K562 (cell line): ENCODE results near the gene TMEM61. TPM values are rescaled to one million over a fixed set of nuclear protein-coding genes. Genes with fewer than 3 reads are reported as not detected.
A peak's percentile ranks its signal among the peaks of the same experiment; 100 is the strongest.

ENCODE experiments used
- ATAC-seq: fragments of 200-7000 bp; cut with Tn5 transposase; 3 replicates; pipeline ENCODE4 v1.9.1; 2020; ENCODE audit warnings: moderate library complexity
- BruUV-seq: library from RNA; stranded (reverse); fragments of 400-500 nt; replicated peaks from 2 replicates; lab custom pipeline; 2021; lab: Mats Ljungman, UMichigan
- CTCF ChIA-PET: fragments of 300-600 bp; formaldehyde crosslinking; extraction: SDS; loops from one replicate; lab custom pipeline; 2021; ENCODE audit warnings: low intra/inter-chr PET ratio; lab: Yijun Ruan, JAX
- POLR2A ChIA-PET: fragments of 300-600, 350-650 bp; sonication (Branson Sonifier 250); formaldehyde crosslinking; extraction: SDS; loops from one replicate; lab custom pipeline; 2021; ENCODE audit warnings: antibody characterized with exemption, inconsistent platforms; lab: Yijun Ruan, JAX
- DNase-seq, 4 experiments: peaks; one replicate each; pipeline versions ENCODE4 v3.0.0 to v3.0.0-alpha.2; 2011 to 2018; ENCODE audit warnings: low spot score in 3 of 4, mixed read lengths in 3 of 4; ENCODE audit errors: extremely low read depth in 1 of 4
- FAIRE-seq: peaks from 2 replicates; lab custom pipeline; 2011; peaks lifted over from hg19 to GRCh38; lab: Jason Lieb, UNC
- H2AFZ ChIP-seq: 2 replicates; pipeline ENCODE4 v1.6.0; 2011; ENCODE audit warnings: low read depth, low read length, control low read depth, inconsistent platforms
- H3K27ac ChIP-seq: fragments of 200-600 bp; 3 replicates; pipeline ENCODE4 v1.8.0; 2011; ENCODE audit warnings: low read depth, mild to moderate bottlenecking, control low read depth, inconsistent platforms, low read length, moderate library complexity, mixed read lengths; ENCODE audit errors: extremely low read depth
- H3K27me3 ChIP-seq, 2 experiments: fragments of 300-600 bp in 1 of 2; 2 replicates in 1 of 2; 3 replicates in 1 of 2; pipeline versions ENCODE4 v1.6.0 to v1.8.0; 2011; ENCODE audit warnings: inconsistent platforms in 2 of 2, low read length in 2 of 2, mild to moderate bottlenecking in 1 of 2, mixed read lengths in 1 of 2, moderate library complexity in 1 of 2; ENCODE audit not compliant: control insufficient read depth in 2 of 2, insufficient read depth in 2 of 2
- H3K36me3 ChIP-seq: fragments of 300-600 bp; 3 replicates; pipeline ENCODE4 v1.8.0; 2011; ENCODE audit warnings: mild to moderate bottlenecking, low read length, inconsistent platforms; ENCODE audit not compliant: control insufficient read depth, insufficient read depth
- H3K4me1 ChIP-seq, 2 experiments: fragments of 200-600 bp in 1 of 2; replicated peaks in 1 of 2; 2 replicates in 1 of 2; 3 replicates in 1 of 2; pipeline versions ENCODE4 v1.5.1 to v1.8.0; 2011; ENCODE audit warnings: inconsistent platforms in 2 of 2, low read length in 2 of 2, mild to moderate bottlenecking in 1 of 2, mixed read lengths in 1 of 2, moderate library complexity in 1 of 2; ENCODE audit not compliant: control insufficient read depth in 2 of 2, insufficient read depth in 2 of 2
- H3K4me2 ChIP-seq: 2 replicates; pipeline ENCODE4 v1.6.1; 2011; ENCODE audit warnings: low read length, control low read depth, inconsistent platforms, mixed read lengths; ENCODE audit not compliant: insufficient read depth
- H3K4me3 ChIP-seq: fragments of 200-600 bp; sonication (generic), shearing (Covaris generic); 2 replicates; pipeline ENCODE4 v1.5.1; 2016; ENCODE audit warnings: control low read depth, inconsistent platforms
- H3K79me2 ChIP-seq: fragments of 200-600 bp; 3 replicates; pipeline ENCODE4 v1.8.0; 2011; ENCODE audit warnings: low read length, inconsistent platforms; ENCODE audit not compliant: control insufficient read depth, insufficient read depth
- H3K9ac ChIP-seq, 2 experiments: 2 replicates each; pipeline versions ENCODE4 v1.6.0 to v1.6.1; 2011; ENCODE audit warnings: low read depth in 2 of 2, low read length in 2 of 2, control low read depth in 1 of 2, inconsistent platforms in 1 of 2, mild to moderate bottlenecking in 1 of 2, mixed read lengths in 1 of 2; ENCODE audit not compliant: insufficient read depth in 1 of 2
- H3K9me1 ChIP-seq: one replicate; pipeline ENCODE4 v1.6.0; 2011; ENCODE audit warnings: inconsistent platforms, mild to moderate bottlenecking, low read length, moderate library complexity; ENCODE audit not compliant: control insufficient read depth, insufficient read depth
- H3K9me3 ChIP-seq: replicated peaks from 2 replicates; pipeline ENCODE4 v1.5.1; 2011; ENCODE audit warnings: low read depth, low read length, inconsistent platforms; ENCODE audit not compliant: control insufficient read depth, insufficient read depth
- H4K20me1 ChIP-seq: replicated peaks from 2 replicates; pipeline ENCODE4 v1.6.1; 2011; ENCODE audit warnings: low read length, inconsistent platforms, mixed read lengths; ENCODE audit not compliant: control insufficient read depth, insufficient read depth
- L3MBTL2 ChIP-seq: fragments of 450-650 bp; IDR thresholded peaks from 2 replicates; pipeline ENCODE4 v1.6.1; 2016; ENCODE audit warnings: mild to moderate bottlenecking, moderate library complexity
- SPI1 ChIP-seq: IDR thresholded peaks from 2 replicates; pipeline ENCODE4 v1.6.1; 2011; ENCODE audit warnings: low read depth, low read length, control low read depth, borderline replicate concordance
- WGBS: fragments of 100-300 bp; shearing (Covaris generic); methylation state at CpG from one replicate; pipeline ENCODE4 v1.1.6; 2016; ENCODE audit warnings: low coverage, mixed read lengths; ENCODE audit not compliant: insufficient coverage; ENCODE audit errors: missing lambda C conversion rate; 5-methylcytosine and 5-hydroxymethylcytosine counted together
- in situ Hi-C: fragments of 300-500 bp; cut with MboI; formaldehyde crosslinking; loops from 4 replicates; pipeline ENCODE4 v1.15.0; 2018; ENCODE audit warnings: inconsistent platforms, mixed read lengths
- intact Hi-C: fragments of 100-400 bp; cut with micrococcal nuclease; formaldehyde crosslinking; loops from 2 replicates; pipeline ENCODE4 v1.14.2; 2022
- polyA plus RNA-seq, 8 experiments: library from polyadenylated mRNA; depleted of rRNA in 4 of 8; stranded (reverse) in 5 of 8; unstranded in 3 of 8; fragments of >200 nt; fragmentation: Nextera tagmentation in 2 of 8; fragmentation: Illumina TruSeq in 1 of 8; extraction: Ambion mirVana in 2 of 8; extraction: Trizol in 1 of 8; gene quantifications; 2 replicates each; pipeline versions ENCODE4 v1.2.1 to v1.2.3, GENCODE V29; 2011 to 2014; ENCODE audit warnings: inconsistent platforms in 1 of 8, missing spikeins in 1 of 8
- total RNA-seq, 7 experiments: library from RNA; depleted of rRNA in 6 of 7; stranded (reverse); fragments of >200 nt in 6 of 7; fragmentation: Illumina TruSeq in 2 of 7; extraction: Trizol in 2 of 7; gene quantifications; 2 replicates each; pipeline versions ENCODE4 v1.2.1 to v1.2.3, GENCODE V29; 2011 to 2021; ENCODE audit warnings: low replicate concordance in 1 of 7
- TF ChIP-seq, protein P1 (sequence below): fragments of 450-650 bp; formaldehyde crosslinking; IDR thresholded peaks from 2 replicates; pipeline ENCODE4 v1.4.0; 2020; ENCODE audit warnings: mild to moderate bottlenecking, moderate library complexity
- TF ChIP-seq, protein P2 (sequence below), 2 experiments: fragments of 450-650 bp; IDR thresholded peaks; 2 replicates each; pipeline ENCODE4 v1.6.1; 2016; ENCODE audit warnings: mild to moderate bottlenecking in 2 of 2, borderline replicate concordance in 1 of 2, low read depth in 1 of 2, moderate library complexity in 1 of 2

The TMEM61 gene
- total and polyA plus RNA-seq, 9 of the 15 experiments (the other 6 are each of a cell fraction or from before 2014, with no cell fraction given): not detected

DNA sequence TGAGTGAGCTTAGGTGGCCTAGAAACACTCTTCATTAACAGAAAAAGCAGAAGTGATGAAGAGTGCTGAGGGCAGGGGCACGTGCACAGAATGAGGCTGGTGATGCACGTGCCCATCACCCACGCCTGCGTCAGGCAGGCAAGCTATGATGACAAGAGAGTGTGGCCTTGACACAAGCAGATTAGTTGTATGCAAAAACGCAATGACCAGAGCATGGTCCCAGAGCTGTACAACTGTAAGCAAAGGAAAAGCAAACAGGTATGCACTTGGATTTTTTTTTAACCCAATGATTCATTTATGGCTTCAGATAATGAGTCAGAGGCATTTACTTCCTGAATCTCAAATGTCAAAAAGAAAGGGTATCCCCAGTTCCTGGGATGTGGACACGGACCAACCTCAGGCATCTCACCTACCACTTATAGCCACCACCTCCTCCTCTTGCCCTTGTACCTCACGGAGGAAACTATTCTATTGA is 9.1 kb upstream of the TMEM61 start:
- Histone ChIP-seq H3K9me1 (no peaks in the 10 kb centered on the region), H3K27me3 (peaks cover 17 to 54% of the 10 kb centered on the region in 2 experiments), H3K9ac (no peak overlapping the region), H3K9me3 (no peaks in the 10 kb centered on the region), H3K4me2 (no peak overlapping the region), H3K27ac (no peak overlapping the region), H4K20me1 (no peaks in the 10 kb centered on the region), H3K36me3 (no peaks in the 10 kb centered on the region), H3K79me2 (no peaks in the 10 kb centered on the region), H2AFZ (no peak overlapping the region), H3K4me3 (no peak overlapping the region), H3K4me1 (peaks cover 0 to 4% of the 10 kb centered on the region in 2 experiments; a peak in 1 of 5 replicates)
- in situ Hi-C loops (no loop called here), intact Hi-C loops (no loop called here)
- CTCF ChIA-PET: no interaction called here
- WGBS: 0% methylated on average over 7 of the region's 7 CpGs
- no peak for ATAC-seq
- no peak for FAIRE-seq
- BruUV-seq: no TSS peak
- no peak for DNase-seq
- POLR2A ChIA-PET: interaction anchor here (0.5 to 1.1 kb wide), 2 partner anchors 19 to 837 kb away, joined by 3 read pairs; no protein-coding TSS in a partner anchor
- TF ChIP-seq L3MBTL2 (0 out of 2 replicates have a peak, but pooled peaks have one; percentile 33), SPI1 (peak; percentile 72; the same call in 1 of the 2 replicates)
- TF ChIP-seq, protein P1, sequence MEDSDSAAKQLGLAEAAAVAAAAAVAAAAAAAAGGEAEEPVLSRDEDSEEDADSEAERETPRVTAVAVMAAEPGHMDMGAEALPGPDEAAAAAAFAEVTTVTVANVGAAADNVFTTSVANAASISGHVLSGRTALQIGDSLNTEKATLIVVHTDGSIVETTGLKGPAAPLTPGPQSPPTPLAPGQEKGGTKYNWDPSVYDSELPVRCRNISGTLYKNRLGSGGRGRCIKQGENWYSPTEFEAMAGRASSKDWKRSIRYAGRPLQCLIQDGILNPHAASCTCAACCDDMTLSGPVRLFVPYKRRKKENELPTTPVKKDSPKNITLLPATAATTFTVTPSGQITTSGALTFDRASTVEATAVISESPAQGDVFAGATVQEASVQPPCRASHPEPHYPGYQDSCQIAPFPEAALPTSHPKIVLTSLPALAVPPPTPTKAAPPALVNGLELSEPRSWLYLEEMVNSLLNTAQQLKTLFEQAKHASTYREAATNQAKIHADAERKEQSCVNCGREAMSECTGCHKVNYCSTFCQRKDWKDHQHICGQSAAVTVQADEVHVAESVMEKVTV (CRISPR knock-in tag): no peak
- TF ChIP-seq, protein P2, sequence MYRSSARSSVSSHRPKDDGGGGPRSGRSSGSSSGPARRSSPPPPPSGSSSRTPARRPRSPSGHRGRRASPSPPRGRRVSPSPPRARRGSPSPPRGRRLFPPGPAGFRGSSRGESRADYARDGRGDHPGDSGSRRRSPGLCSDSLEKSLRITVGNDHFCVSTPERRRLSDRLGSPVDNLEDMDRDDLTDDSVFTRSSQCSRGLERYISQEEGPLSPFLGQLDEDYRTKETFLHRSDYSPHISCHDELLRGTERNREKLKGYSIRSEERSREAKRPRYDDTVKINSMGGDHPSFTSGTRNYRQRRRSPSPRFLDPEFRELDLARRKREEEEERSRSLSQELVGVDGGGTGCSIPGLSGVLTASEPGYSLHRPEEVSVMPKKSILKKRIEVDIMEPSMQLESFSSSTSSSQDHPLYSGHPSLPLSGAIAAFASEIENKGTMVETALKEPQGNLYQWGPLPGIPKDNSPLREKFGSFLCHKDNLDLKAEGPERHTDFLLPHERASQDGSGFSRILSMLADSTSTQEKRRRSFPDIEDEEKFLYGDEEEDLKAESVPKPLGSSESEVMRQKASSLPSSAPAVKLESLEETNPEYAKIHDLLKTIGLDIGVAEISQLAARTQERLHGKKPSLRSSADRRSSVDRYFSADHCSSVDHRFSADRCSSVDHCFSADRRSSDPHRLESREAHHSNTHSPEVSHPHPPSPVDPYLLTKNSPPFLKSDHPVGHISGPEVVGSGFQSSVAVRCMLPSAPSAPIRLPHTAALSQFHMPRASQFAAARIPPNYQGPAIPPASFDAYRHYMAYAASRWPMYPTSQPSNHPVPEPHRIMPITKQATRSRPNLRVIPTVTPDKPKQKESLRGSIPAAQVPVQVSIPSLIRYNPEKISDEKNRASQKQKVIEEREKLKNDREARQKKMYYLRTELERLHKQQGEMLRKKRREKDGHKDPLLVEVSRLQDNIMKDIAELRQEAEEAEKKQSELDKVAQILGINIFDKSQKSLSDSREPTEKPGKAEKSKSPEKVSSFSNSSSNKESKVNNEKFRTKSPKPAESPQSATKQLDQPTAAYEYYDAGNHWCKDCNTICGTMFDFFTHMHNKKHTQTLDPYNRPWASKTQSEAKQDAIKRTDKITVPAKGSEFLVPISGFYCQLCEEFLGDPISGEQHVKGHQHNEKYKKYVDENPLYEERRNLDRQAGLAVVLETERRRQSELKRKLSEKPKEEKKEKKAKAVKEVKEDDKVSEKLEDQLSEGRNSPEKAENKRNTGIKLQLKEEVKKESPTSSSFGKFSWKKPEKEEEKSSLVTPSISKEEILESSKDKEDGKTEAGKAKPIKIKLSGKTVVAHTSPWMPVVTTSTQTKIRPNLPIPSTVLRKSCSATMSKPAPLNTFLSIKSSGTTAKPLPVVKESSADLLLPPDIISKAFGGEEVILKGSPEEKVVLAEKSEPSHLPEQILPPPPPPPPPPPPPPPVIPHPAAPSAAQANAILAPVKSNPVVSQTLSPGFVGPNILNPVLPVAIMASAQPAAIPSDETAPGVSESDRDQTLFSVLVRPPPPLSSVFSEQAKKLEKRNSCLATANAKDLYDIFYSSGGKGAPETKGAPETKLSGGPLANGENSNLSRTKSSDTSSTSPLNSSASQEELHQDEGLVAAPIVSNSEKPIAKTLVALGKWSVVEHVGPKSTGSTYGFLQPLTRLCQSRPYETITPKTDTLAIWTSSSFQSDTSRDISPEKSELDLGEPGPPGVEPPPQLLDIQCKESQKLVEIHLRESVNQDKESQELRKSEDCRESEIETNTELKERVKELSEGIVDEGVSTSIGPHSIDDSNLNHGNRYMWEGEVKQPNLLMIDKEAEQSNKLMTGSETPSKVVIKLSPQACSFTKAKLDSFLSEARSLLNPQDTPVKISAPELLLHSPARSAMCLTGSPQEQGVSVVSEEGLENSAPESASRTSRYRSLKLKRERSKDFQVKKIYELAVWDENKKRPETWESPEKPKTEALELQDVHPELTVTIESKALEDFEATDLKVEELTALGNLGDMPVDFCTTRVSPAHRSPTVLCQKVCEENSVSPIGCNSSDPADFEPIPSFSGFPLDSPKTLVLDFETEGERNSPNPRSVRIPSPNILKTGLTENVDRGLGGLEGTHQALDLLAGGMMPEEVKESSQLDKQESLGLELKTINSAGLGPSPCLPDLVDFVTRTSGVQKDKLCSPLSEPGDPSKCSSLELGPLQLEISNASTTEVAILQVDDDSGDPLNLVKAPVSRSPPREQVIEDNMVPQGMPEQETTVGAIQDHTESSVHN (IDR thresholded peaks at IDR 0.05; ENCODE audit: borderline replicate concordance in 1 of 2, low read depth in 1 of 2): 0 out of 4 replicates have a peak, but pooled peaks of 1 of the 2 experiments have one; percentile 22
